NCI-H460 (cell line): ENCODE measurements around the gene ROR1. TPM values are rescaled to one million over a fixed set of nuclear protein-coding genes. Genes with fewer than 3 reads are reported as not detected.

ENCODE experiments used
- DNase-seq: peaks from one replicate; pipeline ENCODE4 v3.0.0-alpha.2; 2016; ENCODE audit warnings: low read depth; ENCODE audit errors: extremely low read depth
- total RNA-seq: library from RNA; depleted of rRNA; stranded (reverse); fragments of >200 nt; shearing (Covaris generic); gene quantifications from 2 replicates; pipeline ENCODE4 v1.2.3, GENCODE V29; 2014

ROR1 gene
- total RNA-seq, 1 experiment from 2014 or later, result 1.6 TPM

GRCh38 chr1:64114012-64114525 is 340.3 kb downstream of the ROR1 start:
- DNase-seq, result no peak

GRCh38 chr1:64116537-64116936 is 342.7 kb downstream of the ROR1 start:
- DNase-seq, result no peak

- no peak for DNase-seq
These were observed 343.7 kb downstream of the ROR1 start for GRCh38 chr1:64117492-64117891.

DNA sequence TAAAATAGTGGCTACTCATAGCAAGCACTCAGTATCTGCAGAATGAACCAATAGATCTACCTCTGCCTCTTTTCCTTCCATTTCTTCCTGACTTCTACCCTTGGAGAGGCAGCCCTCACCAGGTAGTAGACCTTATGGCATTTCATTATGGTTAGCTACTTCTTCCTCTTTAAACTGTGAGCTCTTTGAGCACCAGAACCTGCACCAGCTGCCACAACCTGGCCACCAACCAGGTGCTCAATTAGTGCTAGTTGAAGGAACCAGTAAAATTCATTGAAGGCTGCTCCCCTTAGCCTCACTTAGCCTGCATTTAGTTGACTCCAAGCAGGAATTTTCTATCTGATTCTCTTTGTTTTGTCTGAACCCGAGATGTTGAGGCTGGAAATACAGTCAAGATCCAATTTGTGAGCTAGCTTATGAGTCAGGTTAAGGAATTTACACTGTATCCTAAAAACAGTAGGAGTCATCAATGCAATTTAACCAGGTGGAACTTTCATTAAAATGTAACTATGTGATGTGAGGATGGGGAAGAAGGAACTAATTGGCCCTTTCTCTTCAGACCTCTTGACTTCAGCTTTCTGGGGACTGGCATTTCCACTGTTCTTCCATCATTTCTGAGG is 348.1 kb downstream of the ROR1 start:
- DNase-seq, result no peak

- DNase-seq, result no peak
These were observed 348.8 kb downstream of the ROR1 start for GRCh38 chr1:64122588-64122987.

DNA sequence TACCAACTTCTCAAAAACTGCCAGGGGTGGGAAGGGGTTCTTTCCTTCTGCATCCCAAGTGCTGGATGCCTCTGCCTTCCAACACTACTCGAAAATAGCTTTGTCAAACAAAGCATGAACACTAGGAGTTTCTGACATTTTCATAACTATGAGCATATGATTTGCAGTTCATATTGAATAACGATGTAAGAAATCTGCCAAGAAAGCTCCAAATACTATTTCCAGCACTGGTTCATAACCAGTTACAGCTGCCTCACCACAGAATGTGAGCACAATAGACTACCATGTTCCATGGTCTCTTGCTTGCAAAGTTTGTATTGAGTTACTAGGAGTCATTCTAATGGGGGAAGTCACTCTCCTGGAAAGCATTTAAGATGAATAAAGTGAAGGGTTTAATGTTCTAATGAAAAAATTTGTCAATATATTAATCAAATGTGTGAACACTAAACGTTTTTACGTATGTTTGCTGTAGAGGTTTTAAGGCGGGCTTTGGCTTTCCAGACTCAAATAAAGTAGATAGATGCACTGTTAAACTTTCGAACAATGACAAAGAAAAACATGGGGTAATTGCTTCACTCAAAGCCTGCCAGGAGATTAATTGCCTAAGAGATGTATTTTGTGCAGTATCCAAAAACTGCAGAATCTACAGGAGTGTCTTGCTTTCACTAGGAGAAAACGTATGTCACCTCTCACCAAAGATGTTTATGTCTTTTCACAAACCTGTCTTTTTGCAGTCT is 351.1 kb downstream of the ROR1 start:
- no peak for DNase-seq

DNA sequence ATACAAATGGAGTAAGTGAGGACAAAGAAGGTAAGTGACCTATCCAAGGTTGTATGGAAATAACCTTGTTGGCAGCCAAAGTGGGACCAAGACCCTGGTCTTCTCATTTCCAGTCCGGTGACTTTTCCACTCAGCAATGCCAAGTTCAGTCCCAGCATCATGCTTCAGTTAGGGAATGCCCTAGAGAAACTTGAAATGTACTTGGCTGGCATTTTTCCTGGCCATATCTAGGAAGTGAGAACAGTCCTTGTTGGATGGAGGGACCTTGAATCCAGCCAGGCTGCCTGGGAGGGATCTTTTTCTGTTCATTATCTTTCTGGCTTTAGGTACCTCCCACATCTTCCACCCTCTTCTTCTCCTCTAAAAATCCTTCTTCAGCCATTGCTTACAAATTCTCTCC is 352.8 kb downstream of the ROR1 start:
- no peak for DNase-seq

- DNase-seq, result no peak
These were observed 353.5 kb downstream of the ROR1 start for GRCh38 chr1:64127297-64127696.

DNA sequence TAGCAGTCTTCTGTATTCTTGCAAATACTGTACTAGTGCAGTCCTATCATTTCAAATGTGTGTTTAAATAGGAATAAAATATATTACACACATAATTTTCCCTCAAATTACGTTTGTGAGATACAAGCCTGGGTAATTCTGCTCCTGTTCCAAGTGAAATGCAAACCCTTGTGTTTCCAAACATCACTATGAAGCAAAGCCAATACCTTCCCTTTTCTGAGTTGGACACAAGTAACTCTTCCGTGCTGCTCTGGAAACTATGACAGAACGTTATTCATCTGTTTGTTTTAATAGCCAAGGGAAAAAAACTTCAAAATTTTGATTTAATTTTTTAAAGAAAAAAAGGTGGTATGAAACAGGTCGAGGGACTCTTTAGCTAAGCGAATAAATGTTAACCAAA is 355.9 kb downstream of the ROR1 start:
- no peak for DNase-seq

DNA sequence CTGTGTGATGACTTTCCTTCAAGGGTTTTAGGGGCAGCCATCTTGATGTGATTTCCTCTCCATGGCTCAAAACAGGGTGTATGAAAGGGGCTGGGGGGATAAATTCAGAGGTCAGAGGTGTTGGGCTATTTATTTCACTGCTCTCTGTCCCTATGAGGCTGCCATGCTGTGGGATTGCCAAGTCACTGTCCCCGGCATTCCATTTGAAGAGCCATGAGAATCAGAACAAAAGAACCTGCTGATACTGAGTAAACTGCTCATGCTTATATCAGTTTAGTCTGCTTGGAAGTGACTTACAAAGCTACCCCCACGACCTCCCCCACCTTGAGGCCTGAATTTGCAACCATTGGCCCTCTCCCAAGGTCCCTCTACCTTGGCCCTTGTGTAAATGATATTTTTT is 357.3 kb downstream of the ROR1 start:
- no peak for DNase-seq

GRCh38 chr1:64133036-64133435 is 359.2 kb downstream of the ROR1 start:
- DNase-seq, result no peak

- DNase-seq, result no peak
These were observed 361.8 kb downstream of the ROR1 start for GRCh38 chr1:64135462-64136223.

- no peak for DNase-seq
These were observed 362.5 kb downstream of the ROR1 start for GRCh38 chr1:64136296-64136695.

DNA sequence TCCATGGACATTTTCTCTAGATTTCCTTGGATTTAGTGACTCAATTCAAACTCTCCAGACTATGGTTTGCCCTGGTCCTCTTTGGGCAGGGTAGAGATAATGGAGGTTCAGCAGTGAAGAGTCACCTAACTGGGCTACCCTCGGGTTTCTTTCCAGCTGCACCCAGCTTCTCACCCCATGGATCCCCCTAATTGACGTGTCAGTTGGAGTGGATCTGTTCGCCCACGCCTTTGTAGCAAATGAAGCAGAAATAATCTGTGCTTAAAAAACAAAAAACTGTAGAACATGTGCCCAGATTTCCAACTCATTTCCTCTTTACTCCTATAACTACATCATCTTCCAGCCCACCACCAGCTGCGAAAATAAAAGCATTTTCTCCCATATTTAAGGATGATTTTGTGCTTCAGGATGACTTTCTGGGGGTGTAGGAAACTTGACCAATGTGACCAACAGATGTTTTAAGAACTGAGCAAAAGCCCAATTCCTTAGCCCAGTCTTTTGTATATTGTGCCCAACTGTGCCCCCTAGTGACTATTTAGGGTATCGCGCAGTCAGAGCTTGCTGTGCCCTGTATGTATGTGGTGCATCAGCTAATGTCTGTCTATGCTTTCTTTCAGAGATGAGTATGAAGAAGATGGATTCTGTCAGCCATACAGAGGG is 363.1 kb downstream of the ROR1 start:
- DNase-seq, result peak; percentile 71

GRCh38 chr1:64137412-64137803 is 363.6 kb downstream of the ROR1 start:
- DNase-seq, result no peak

DNA sequence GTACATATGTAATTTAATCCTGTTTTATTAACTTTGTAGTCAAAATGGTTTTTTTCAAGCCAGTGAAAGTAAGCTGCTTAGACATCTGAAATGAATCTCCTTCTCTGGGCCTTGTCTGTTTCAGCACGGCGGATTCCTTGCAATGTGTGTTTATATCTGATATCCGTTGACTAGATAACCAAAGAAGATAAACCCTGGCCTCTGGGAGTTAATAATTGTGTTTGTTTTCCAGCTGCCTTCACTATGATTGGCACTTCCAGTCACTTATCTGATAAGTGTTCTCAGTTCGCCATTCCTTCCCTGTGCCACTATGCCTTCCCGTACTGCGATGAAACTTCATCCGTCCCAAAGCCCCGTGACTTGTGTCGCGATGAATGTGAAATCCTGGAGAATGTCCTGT is 366.1 kb downstream of the ROR1 start:
- DNase-seq, result no peak

GRCh38 chr1:64140596-64140995 is 366.8 kb downstream of the ROR1 start:
- no peak for DNase-seq

DNA sequence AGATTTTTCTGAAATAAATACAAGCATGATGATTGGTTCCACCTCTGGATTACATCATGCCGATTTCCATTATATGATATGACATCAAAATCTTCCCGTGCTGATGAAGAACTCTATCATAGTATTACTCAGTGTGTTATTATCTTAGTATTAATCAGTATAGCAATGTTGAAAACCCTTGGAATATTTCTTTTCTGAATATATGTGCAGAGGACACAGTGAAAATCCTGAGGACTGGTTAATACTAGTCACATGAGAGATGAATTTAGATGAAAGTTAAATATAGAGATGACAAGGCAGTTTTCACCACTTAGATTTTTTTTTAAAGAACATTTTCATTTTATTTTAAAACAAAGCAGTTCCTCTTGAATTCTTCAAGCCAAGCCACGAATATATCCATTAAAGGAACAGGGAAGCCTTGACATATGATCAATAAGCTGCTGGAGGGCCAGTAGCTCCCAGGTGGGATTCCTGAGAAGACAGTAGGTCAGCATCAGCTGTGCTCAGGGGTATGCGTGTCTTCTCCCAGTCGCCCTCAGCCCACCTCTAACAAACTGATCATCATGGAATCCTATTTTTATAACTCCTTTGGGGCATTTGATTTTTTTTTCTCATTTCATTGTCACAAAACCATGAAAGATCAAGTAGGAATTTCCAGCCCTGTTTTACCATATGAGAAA is 373.4 kb downstream of the ROR1 start:
- no peak for DNase-seq

- DNase-seq, result no peak
These were observed 373.9 kb downstream of the ROR1 start for GRCh38 chr1:64147759-64148158.

GRCh38 chr1:64150266-64150665 is 376.4 kb downstream of the ROR1 start:
- no peak for DNase-seq
